HG02759 (cell line): ENCODE data around the gene HEATR9.

ENCODE experiments used
- ATAC-seq: cut with Tn5 transposase; IDR thresholded peaks from one replicate; pipeline ENCODE4 v1.9.1; 2021; ENCODE audit warnings: mild to moderate bottlenecking, moderate library complexity; ENCODE audit not compliant: unreplicated experiment

The HEATR9 gene

GRCh38 chr17:35812456-35812855, 56.2 kb downstream of the HEATR9 start:
- ATAC-seq: no peak

GRCh38 chr17:35811759-35812158, 56.9 kb downstream of the HEATR9 start:
- ATAC-seq: no peak

- ATAC-seq: no peak
These were observed 58.7 kb downstream of the HEATR9 start for GRCh38 chr17:35809855-35810461.

GRCh38 chr17:35808962-35809854, 59.5 kb downstream of the HEATR9 start, which contains the start of gene TAF15:
Gene TAF15, plus strand, starts transcription at chr17:35809484. Its CDS starts 86 bp downstream, at chr17:35809570.
- peak; percentile 95 for ATAC-seq

- ATAC-seq: no peak
These were observed 60.3 kb downstream of the HEATR9 start for GRCh38 chr17:35808240-35808961.

- no peak for ATAC-seq
These were observed 61.1 kb downstream of the HEATR9 start for GRCh38 chr17:35807371-35808144.
